Measurements from ENCODE around the gene CLDND1. TPM values are rescaled to one million over a fixed set of nuclear protein-coding genes. Genes with fewer than 3 reads are reported as not detected.

Gene CLDND1
- total and polyA plus RNA-seq, 10 of the 15 experiments (the other 5 are each of a cell fraction or from before 2014, with no cell fraction given) = 97.8 to 225 (median 152) TPM

GRCh38 chr3:98551754-98552153, 29.1 kb upstream of the CLDND1 start:
- Histone ChIP-seq H3K9me3 (replicated peaks; ENCODE audit: control insufficient read depth, insufficient read depth, low read length) (no peaks in the 10 kb centered on the region), H3K9ac (ENCODE audit: control insufficient read depth, insufficient read depth, low read length) (peak overlapping the region; percentile 94), H3K4me1 (ENCODE audit: control insufficient read depth, insufficient read depth, low read length) (peaks cover 23% of the 10 kb centered on the region), H3K36me3 (ENCODE audit: control insufficient read depth in 2 of 2, insufficient read depth in 2 of 2, low read length in 1 of 2) (no peaks in the 10 kb centered on the region), H2AFZ (ENCODE audit: control insufficient read depth, low read depth, low read length) (no peak overlapping the region), H3K27ac (ENCODE audit: control insufficient read depth, insufficient read depth) (peak overlapping the region; percentile 100), H3K79me2 (ENCODE audit: control insufficient read depth, insufficient read depth, low read length) (peaks cover 93% of the 10 kb centered on the region), H3K27me3 (replicated peaks in 1 of 2; ENCODE audit: control insufficient read depth in 2 of 2, insufficient read depth in 2 of 2, low read length in 1 of 2) (no peaks in the 10 kb centered on the region), H3K4me2 (ENCODE audit: control insufficient read depth, insufficient read depth) (peak overlapping the region; percentile 57), H3K4me3 (peak overlapping the region; percentile 73; the same call in 1 of the 2 replicates), H4K20me1 (ENCODE audit: control insufficient read depth, insufficient read depth) (no peaks in the 10 kb centered on the region)
- intact Hi-C loops (cut with micrococcal nuclease; ENCODE audit: unreplicated experiment) = loop anchor here (10.0 kb wide), 1 partner anchor 863 kb away; no protein-coding TSS in a partner anchor
- ATAC-seq (peak; percentile 15), FAIRE-seq (no peak), DNase-seq (ENCODE audit: low read depth, low spot score) (no peak)
- TF ChIP-seq ZNF687 (IDR thresholded peaks at IDR 0.05) = peak; percentile 91
- no peak for TF ChIP-seq TAF1 (IDR thresholded peaks at IDR 0.05; ENCODE audit: borderline replicate concordance, low read depth, low read length)
- peak in 1 of 2 experiments; percentile 23; a peak in 1 of 4 replicates for TF ChIP-seq ETV6 (conservative IDR thresholded peaks at IDR 0.05 in 1 of 2, IDR thresholded peaks at IDR 0.05 in 1 of 2; ENCODE audit: borderline replicate concordance in 1 of 2, low read depth in 1 of 2)
- TF ChIP-seq RAD21 (IDR thresholded peaks at IDR 0.05; ENCODE audit: insufficient read depth, low read depth, low read length) = no peak
- peak; percentile 25; the same call in 1 of the 2 replicates for TF ChIP-seq BCL11A (IDR thresholded peaks at IDR 0.05; ENCODE audit: low read depth, low read length)
- no peak for TF ChIP-seq ZNF274 (IDR thresholded peaks at IDR 0.05; ENCODE audit: insufficient read depth, insufficient read length)
- peak; percentile 15; the same call in 1 of the 2 replicates for TF ChIP-seq RAD51 (IDR thresholded peaks at IDR 0.05)
- TF ChIP-seq EP300 (IDR thresholded peaks at IDR 0.05; ENCODE audit: borderline replicate concordance in 1 of 2, control insufficient read depth in 1 of 2, low read depth in 2 of 2, low read length in 2 of 2) = peak in 1 of 2 experiments; percentile 14; a peak in 1 of 4 replicates
- peak; percentile 13; the same call in 1 of the 2 replicates for TF ChIP-seq MTA2 (IDR thresholded peaks at IDR 0.05; ENCODE audit: low read depth)
- TF ChIP-seq SPI1 (IDR thresholded peaks at IDR 0.05; ENCODE audit: borderline replicate concordance, insufficient read depth, low read depth, low read length) = peak; percentile 53; the same call in 1 of the 2 replicates
- TF ChIP-seq MYB (IDR thresholded peaks at IDR 0.05; ENCODE audit: borderline replicate concordance, low read depth, low read length) = no peak
- TF ChIP-seq NR2F1 (conservative IDR thresholded peaks at IDR 0.05) = 0 out of 2 replicates have a peak, but pooled peaks have one; percentile 40
- peak in 1 of 2 experiments; percentile 45; a peak in 2 of 4 replicates for TF ChIP-seq IKZF2 (IDR thresholded peaks at IDR 0.05)
- TF ChIP-seq FOXM1 (IDR thresholded peaks at IDR 0.05; ENCODE audit: low read depth, low read length) = peak; percentile 10
- peak; percentile 5; the same call in 1 of the 2 replicates for TF ChIP-seq STAT3 (IDR thresholded peaks at IDR 0.05; ENCODE audit: low read depth, low read length)
- SMC1A ChIA-PET (ENCODE audit: uncharacterized antibody, unreplicated experiment) = interaction anchor here (0.7 to 23.6 kb wide), 6 partner anchors 11 to 29 kb away, joined by 3 to 603 read pairs (median 28); partner anchors contain the start of genes CLDND1 and GPR15
- BruUV-seq (replicated peaks) = no TSS peak
- in situ Hi-C loops (cut with MboI) = no loop called here
- POLR2A ChIA-PET = interaction anchor here (0.9 to 23.2 kb wide), 5 partner anchors 10 to 28 kb away, joined by 3 to 350 read pairs (median 7); partner anchors contain the start of gene GPR15
- RAD21 ChIA-PET (ENCODE audit: unreplicated experiment) = interaction anchor here (0.9 to 20.2 kb wide), 7 partner anchors 8 to 31 kb away, joined by 3 to 511 read pairs (median 7); partner anchors contain the start of genes CLDND1 and GPR15
- WGBS (ENCODE audit: insufficient coverage, insufficient replicate concordance, low lambda C conversion rate, missing lambda C conversion rate) = 2% methylated on average over 3 of the region's 3 CpGs
- CTCF ChIA-PET = interaction anchor here (1.1 to 2.7 kb wide), 3 partner anchors 10 to 15 kb away, joined by 3 to 14 read pairs (median 9); no protein-coding TSS in a partner anchor
